Endodermal cell (in vitro differentiated cells): ENCODE measurements around the gene CDC26. TPM values are rescaled to one million over a fixed set of nuclear protein-coding genes. Genes with fewer than 3 reads are reported as not detected.
"Not testable (repeated sequence)": the region's sequence is repeated elsewhere in the genome, so short reads cannot be mapped to it uniquely, and the experiment has no call there.

Source experiments
- DNase-seq: peaks from one replicate; pipeline ENCODE4 v3.0.0-alpha.2; 2017
- H3K27ac ChIP-seq: 2 replicates; pipeline ENCODE4 v1.5.1; 2013; ENCODE audit warnings: mild to moderate bottlenecking, low read depth, low read length, moderate library complexity
- H3K27me3 ChIP-seq: 2 replicates; pipeline ENCODE4 v1.6.1; 2013; ENCODE audit warnings: mild to moderate bottlenecking, low read length, moderate library complexity; ENCODE audit not compliant: insufficient read depth, control insufficient read depth, poor library complexity, severe bottlenecking
- H3K36me3 ChIP-seq: 2 replicates; pipeline ENCODE4 v1.7.0; 2013; ENCODE audit warnings: mild to moderate bottlenecking, low read length, moderate library complexity; ENCODE audit not compliant: control insufficient read depth, insufficient read depth
- H3K4me1 ChIP-seq: one replicate; pipeline ENCODE4 v1.7.0; 2013; ENCODE audit warnings: low read length; ENCODE audit not compliant: control insufficient read depth, insufficient read depth
- H3K4me3 ChIP-seq: 2 replicates; pipeline ENCODE4 v1.5.1; 2013; ENCODE audit warnings: mild to moderate bottlenecking, low read length, moderate library complexity
- H3K9ac ChIP-seq: 2 replicates; pipeline ENCODE4 v1.6.1; 2013; ENCODE audit warnings: mild to moderate bottlenecking, low read length, moderate library complexity; ENCODE audit not compliant: poor library complexity, severe bottlenecking; ENCODE audit errors: extremely low read depth
- H3K9me3 ChIP-seq: 2 replicates; pipeline ENCODE4 v1.6.1; 2013; ENCODE audit warnings: mild to moderate bottlenecking, low read length, moderate library complexity; ENCODE audit not compliant: control insufficient read depth
- H3K27ac Mint-ChIP-seq: 2 replicates; pipeline ENCODE4 v1.8.0; 2020; ENCODE audit warnings: mixed read lengths
- H3K27me3 Mint-ChIP-seq: 2 replicates; pipeline ENCODE4 v1.8.0; 2021; ENCODE audit warnings: mild to moderate bottlenecking, mixed read lengths; ENCODE audit not compliant: insufficient read depth
- H3K36me3 Mint-ChIP-seq: 2 replicates; pipeline ENCODE4 v1.8.0; 2020; ENCODE audit warnings: low read depth, mixed read lengths
- H3K4me1 Mint-ChIP-seq: 2 replicates; pipeline ENCODE4 v1.8.0; 2020; ENCODE audit warnings: mixed read lengths
- H3K4me3 Mint-ChIP-seq: 2 replicates; pipeline ENCODE4 v1.8.0; 2020; ENCODE audit warnings: mild to moderate bottlenecking, moderate library complexity, mixed read lengths
- H3K9me3 Mint-ChIP-seq: 2 replicates; pipeline ENCODE4 v1.8.0; 2020; ENCODE audit warnings: mild to moderate bottlenecking, mixed read lengths
- WGBS, 2 experiments: methylation state at CpG; one replicate each; pipeline versions ENCODE4 v1.1.5 to v1.1.7; 2013; ENCODE audit warnings: missing lambda C conversion rate in 2 of 2, mixed read lengths in 1 of 2; ENCODE audit not compliant: insufficient coverage in 1 of 2, insufficient read length in 1 of 2; 5-methylcytosine and 5-hydroxymethylcytosine counted together
- total RNA-seq, 2 donors: library from RNA; stranded (reverse); fragmentation: NEBNext Ultra II Directional in 1 of 2; extraction: Animal tissue kit (Norgen Biotek cat#: 25700) in 1 of 2; gene quantifications; 2 replicates in 1 of 2; 3 replicates in 1 of 2; pipeline ENCODE4 v1.2.1, GENCODE V29; 2021
- TF ChIP-seq, protein P1 (sequence below): fragments of 200-600 bp; sonication (generic); conservative IDR thresholded peaks from 2 replicates; pipeline ENCODE4 v1.5.0; 2021; ENCODE audit warnings: antibody characterized with exemption, mild to moderate bottlenecking

The CDC26 gene
- total RNA-seq, 2 donors from 2014 or later: 34.7 to 39.7 TPM

- Mint-ChIP-seq H3K27me3 (no peaks in the 10 kb centered on the region), H3K4me1 (no peaks in the 10 kb centered on the region), H3K27ac (no peak overlapping the region), H3K4me3 (no peak overlapping the region), H3K36me3 (no peaks in the 10 kb centered on the region), H3K9me3 (no peaks in the 10 kb centered on the region)
- no peaks in the 10 kb centered on the region for H3K36me3 ChIP-seq
- H3K9ac ChIP-seq: no peak overlapping the region
- TF ChIP-seq, protein P1, sequence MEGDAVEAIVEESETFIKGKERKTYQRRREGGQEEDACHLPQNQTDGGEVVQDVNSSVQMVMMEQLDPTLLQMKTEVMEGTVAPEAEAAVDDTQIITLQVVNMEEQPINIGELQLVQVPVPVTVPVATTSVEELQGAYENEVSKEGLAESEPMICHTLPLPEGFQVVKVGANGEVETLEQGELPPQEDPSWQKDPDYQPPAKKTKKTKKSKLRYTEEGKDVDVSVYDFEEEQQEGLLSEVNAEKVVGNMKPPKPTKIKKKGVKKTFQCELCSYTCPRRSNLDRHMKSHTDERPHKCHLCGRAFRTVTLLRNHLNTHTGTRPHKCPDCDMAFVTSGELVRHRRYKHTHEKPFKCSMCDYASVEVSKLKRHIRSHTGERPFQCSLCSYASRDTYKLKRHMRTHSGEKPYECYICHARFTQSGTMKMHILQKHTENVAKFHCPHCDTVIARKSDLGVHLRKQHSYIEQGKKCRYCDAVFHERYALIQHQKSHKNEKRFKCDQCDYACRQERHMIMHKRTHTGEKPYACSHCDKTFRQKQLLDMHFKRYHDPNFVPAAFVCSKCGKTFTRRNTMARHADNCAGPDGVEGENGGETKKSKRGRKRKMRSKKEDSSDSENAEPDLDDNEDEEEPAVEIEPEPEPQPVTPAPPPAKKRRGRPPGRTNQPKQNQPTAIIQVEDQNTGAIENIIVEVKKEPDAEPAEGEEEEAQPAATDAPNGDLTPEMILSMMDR: no peak
- H3K9me3 ChIP-seq: no peaks in the 10 kb centered on the region
- H3K4me3 ChIP-seq: no peak overlapping the region
- no peaks in the 10 kb centered on the region for H3K4me1 ChIP-seq
- DNase-seq: no peak
- no peaks in the 10 kb centered on the region for H3K27me3 ChIP-seq
- 94 to 96% methylated on average over 8 to 10 of the region's 10 CpGs for WGBS, 2 experiments
- no peak overlapping the region for H3K27ac ChIP-seq
Observed at GRCh38 chr9:113238202-113238858, 37.0 kb downstream of the CDC26 start.

- Mint-ChIP-seq H3K4me1 (no peaks in the 10 kb centered on the region), H3K27me3 (no peaks in the 10 kb centered on the region), H3K27ac (no peak overlapping the region), H3K4me3 (no peak overlapping the region), H3K36me3 (no peaks in the 10 kb centered on the region), H3K9me3 (no peaks in the 10 kb centered on the region)
- H3K9ac ChIP-seq: no peak overlapping the region
- TF ChIP-seq, protein P1: no peak
- H3K27ac ChIP-seq: no peak overlapping the region
- no peak for DNase-seq
- H3K27me3 ChIP-seq: no peaks in the 10 kb centered on the region
- no peaks in the 10 kb centered on the region for H3K9me3 ChIP-seq
- no peaks in the 10 kb centered on the region for H3K4me1 ChIP-seq
- no peaks in the 10 kb centered on the region for H3K36me3 ChIP-seq
- no peak overlapping the region for H3K4me3 ChIP-seq
- 94 to 95% methylated on average over 4 of the region's 4 CpGs for WGBS, 2 experiments
Observed at GRCh38 chr9:113237026-113237425, 38.3 kb downstream of the CDC26 start.

GRCh38 chr9:113235701-113236255, 39.6 kb downstream of the CDC26 start:
- H3K4me1 ChIP-seq, H3K27me3 Mint-ChIP-seq, H3K27ac ChIP-seq, H3K36me3 ChIP-seq, H3K27me3 ChIP-seq, H3K27ac Mint-ChIP-seq, H3K4me3 ChIP-seq, H3K9me3 Mint-ChIP-seq, DNase-seq, H3K9me3 ChIP-seq, H3K4me3 Mint-ChIP-seq, H3K4me1 Mint-ChIP-seq, H3K9ac ChIP-seq, H3K36me3 Mint-ChIP-seq: not testable (repeated sequence)
- 94 to 96% methylated on average over 9 to 10 of the region's 10 CpGs for WGBS, 2 experiments
